Stimulated activated CD4-positive, alpha-beta T cell treated with anti-CD3 and anti-CD28 coated beads, Interleukin-12 subunit alpha, Interleukin-12 subunit beta, amount 100 ng/mL, for 4 hours (primary cell): ENCODE results near the gene FLG.
A peak's percentile ranks its signal among the peaks of the same experiment; 100 is the strongest.
"Not testable (repeated sequence)": the region's sequence is repeated elsewhere in the genome, so short reads cannot be mapped to it uniquely, and the experiment has no call there.

ENCODE experiments used
- DNase-seq: peaks from one replicate; pipeline ENCODE4 v3.0.0-alpha.2; 2020

FLG gene

GRCh38 chr1:152325111-152325510 lies at the start of gene FLG:
Gene FLG (minus strand): TSS chr1:152325239. CDS start chr1:152315456, 9,783 bp downstream.
- DNase-seq, result no peak

GRCh38 chr1:152374451-152374850 lies 49.4 kb upstream of the FLG start:
- no peak for DNase-seq

GRCh38 chr1:152372672-152373071 lies 47.6 kb upstream of the FLG start:
- no peak for DNase-seq

- no peak for DNase-seq
These were observed 42.4 kb upstream of the FLG start for GRCh38 chr1:152367436-152367835.

GRCh38 chr1:152359906-152360305 lies 34.9 kb upstream of the FLG start, which contains the start of gene FLG2:
Gene FLG2 (minus strand): TSS chr1:152360006. CDS start chr1:152358884, 1,122 bp downstream.
- no peak for DNase-seq

GRCh38 chr1:152356736-152357135 lies 31.7 kb upstream of the FLG start:
- DNase-seq, result no peak

- no peak for DNase-seq
These were observed 24.6 kb upstream of the FLG start for GRCh38 chr1:152349611-152350010.

- no peak for DNase-seq
These were observed 23.4 kb upstream of the FLG start for GRCh38 chr1:152348447-152348846.

- DNase-seq, result peak; percentile 3
These were observed 22.2 kb upstream of the FLG start for GRCh38 chr1:152347116-152347728.

GRCh38 chr1:152344438-152344837 lies 19.4 kb upstream of the FLG start:
- no peak for DNase-seq

GRCh38 chr1:152343006-152343405 lies 18.0 kb upstream of the FLG start:
- no peak for DNase-seq

- DNase-seq, result no peak
These were observed 10.4 kb upstream of the FLG start for GRCh38 chr1:152335399-152335798.

GRCh38 chr1:152328801-152329391 lies 3.9 kb upstream of the FLG start:
- DNase-seq, result no peak

- no peak for DNase-seq
These were observed 11.1 kb downstream of the FLG start for GRCh38 chr1:152313970-152314369.

GRCh38 chr1:152313319-152313801 lies 11.7 kb downstream of the FLG start:
- DNase-seq, result no peak

GRCh38 chr1:152312169-152312568 lies 12.9 kb downstream of the FLG start:
- not testable (repeated sequence) for DNase-seq

- DNase-seq, result no peak
These were observed 15.1 kb downstream of the FLG start for GRCh38 chr1:152309955-152310354.

GRCh38 chr1:152309320-152309901 lies 15.6 kb downstream of the FLG start:
- not testable (repeated sequence) for DNase-seq

GRCh38 chr1:152308758-152309157 lies 16.3 kb downstream of the FLG start:
- DNase-seq, result not testable (repeated sequence)

GRCh38 chr1:152307970-152308369 lies 17.1 kb downstream of the FLG start:
- not testable (repeated sequence) for DNase-seq

GRCh38 chr1:152306123-152306522 lies 18.9 kb downstream of the FLG start:
- DNase-seq, result not testable (repeated sequence)

- DNase-seq, result not testable (repeated sequence)
These were observed 20.3 kb downstream of the FLG start for GRCh38 chr1:152304773-152305172.

- not testable (repeated sequence) for DNase-seq
These were observed 21.7 kb downstream of the FLG start for GRCh38 chr1:152303139-152303872.
